HCT116 (cell line): ENCODE data around the gene ALK. TPM values are rescaled to one million over a fixed set of nuclear protein-coding genes. Genes with fewer than 3 reads are reported as not detected.

ENCODE experiments used
- ATAC-seq: fragments of 200-7000 bp; cut with Tn5 transposase; 2 replicates; pipeline ENCODE4 v1.9.1; 2020; ENCODE audit warnings: mild to moderate bottlenecking, moderate library complexity
- BruUV-seq: library from RNA; stranded (reverse); fragments of 400-500 nt; replicated peaks from 2 replicates; lab custom pipeline; 2021; lab: Mats Ljungman, UMichigan
- CTCF ChIA-PET: fragments of 300-600 bp; sonication (Branson Sonifier 250); formaldehyde crosslinking; loops from one replicate; lab custom pipeline; 2021; ENCODE audit warnings: antibody characterized with exemption; lab: Charles Lee
- POLR2A ChIA-PET: fragments of 300-600, 350-600 bp; sonication (Branson Sonifier 250); formaldehyde crosslinking; loops from one replicate; lab custom pipeline; 2021; ENCODE audit warnings: antibody characterized with exemption; lab: Charles Lee
- RAD21 ChIA-PET, 2 experiments: fragments of 300-600 bp; sonication (Branson Sonifier 250); formaldehyde crosslinking; loops; one replicate each; lab custom pipeline; 2023; ENCODE audit warnings: low total read pairs in 2 of 2; ENCODE audit not compliant: uncharacterized antibody in 2 of 2, unreplicated experiment in 2 of 2, low non-redundant PET in 1 of 2; lab: Charles Lee
- DNase-seq: peaks from one replicate; pipeline ENCODE4 v3.0.0-alpha.2; 2010; ENCODE audit warnings: low read depth, low spot score
- H2AFZ ChIP-seq: fragments of 200-600 bp; shearing (Covaris generic), sonication (generic); 2 replicates; pipeline ENCODE4 v1.6.1; 2017; ENCODE audit warnings: low read depth, mixed run types, mixed read lengths, antibody characterized with exemption, low read length; ENCODE audit not compliant: poor library complexity, severe bottlenecking
- H3K27ac ChIP-seq: 2 replicates; pipeline ENCODE4 v1.5.1; 2012; ENCODE audit warnings: low read depth, low read length
- H3K27me3 ChIP-seq: fragments of 200-600 bp; sonication (generic); 2 replicates; pipeline ENCODE4 v1.6.1; 2016; ENCODE audit warnings: mixed run types, low read length, mixed read lengths; ENCODE audit not compliant: insufficient read depth
- H3K36me3 ChIP-seq, 2 experiments: fragments of 200-500 bp in 1 of 2; fragments of 200-600 bp in 1 of 2; sonication (Bioruptor generic) in 1 of 2; sonication (generic) in 1 of 2; 2 replicates each; pipeline versions ENCODE4 v1.5.1 to v1.6.1; 2014 to 2016; ENCODE audit warnings: low read length in 2 of 2, inconsistent platforms in 1 of 2, mixed read lengths in 1 of 2, mixed run types in 1 of 2; ENCODE audit not compliant: insufficient read depth in 2 of 2, control insufficient read depth in 1 of 2
- H3K4me1 ChIP-seq, 2 experiments: fragments of 200-600 bp in 1 of 2; sonication (generic) in 1 of 2; 2 replicates each; pipeline versions ENCODE4 v1.5.1 to v1.6.1; 2012 to 2017; ENCODE audit warnings: low read length in 2 of 2, inconsistent platforms in 1 of 2, mild to moderate bottlenecking in 1 of 2, mixed read lengths in 1 of 2, mixed run types in 1 of 2, moderate library complexity in 1 of 2; ENCODE audit not compliant: insufficient read depth in 2 of 2, control insufficient read depth in 1 of 2
- H3K4me2 ChIP-seq: fragments of 200-600 bp; sonication (generic); 2 replicates; pipeline ENCODE4 v1.6.1; 2017; ENCODE audit warnings: mixed run types, low read length, mixed read lengths
- H3K4me3 ChIP-seq, 2 experiments: fragments of 200-600 bp in 1 of 2; sonication (generic) in 1 of 2; replicated peaks in 1 of 2; 2 replicates each; pipeline ENCODE4 v1.5.1; 2011 to 2016; ENCODE audit warnings: low read length in 2 of 2, control low read depth in 1 of 2, low read depth in 1 of 2, mild to moderate bottlenecking in 1 of 2, mixed read lengths in 1 of 2, mixed run types in 1 of 2
- H3K79me2 ChIP-seq: fragments of 200-600 bp; sonication (generic); 2 replicates; pipeline ENCODE4 v1.6.1; 2017; ENCODE audit warnings: mild to moderate bottlenecking, mixed run types, low read length, moderate library complexity, mixed read lengths; ENCODE audit not compliant: insufficient read depth
- H3K9ac ChIP-seq: fragments of 200-600 bp; sonication (generic); 2 replicates; pipeline ENCODE4 v1.6.1; 2016; ENCODE audit warnings: low read length, mixed read lengths
- H3K9me2 ChIP-seq: fragments of 200-600 bp; sonication (generic), shearing (Covaris generic); 2 replicates; pipeline ENCODE4 v1.6.1; 2017; ENCODE audit warnings: mixed run types, mild to moderate bottlenecking, moderate library complexity; ENCODE audit not compliant: insufficient read depth
- H3K9me3 ChIP-seq, 2 experiments: fragments of 200-500 bp in 1 of 2; fragments of 200-600 bp in 1 of 2; sonication (Bioruptor generic) in 1 of 2; sonication (generic) in 1 of 2; 2 replicates each; pipeline ENCODE4 v1.6.1; 2014 to 2017; ENCODE audit warnings: low read length in 2 of 2, mixed read lengths in 2 of 2, inconsistent platforms in 1 of 2, low read depth in 1 of 2, mild to moderate bottlenecking in 1 of 2, mixed run types in 1 of 2, moderate library complexity in 1 of 2; ENCODE audit not compliant: control insufficient read depth in 1 of 2, insufficient read depth in 1 of 2
- H4K20me1 ChIP-seq: fragments of 200-600 bp; sonication (generic), shearing (Covaris generic); 2 replicates; pipeline ENCODE4 v1.6.1; 2017; ENCODE audit warnings: mixed run types, mild to moderate bottlenecking, moderate library complexity; ENCODE audit not compliant: insufficient read depth
- ATF3 ChIP-seq: IDR thresholded peaks from 2 replicates; pipeline ENCODE4 v1.6.1; 2012
- EGR1 ChIP-seq: IDR thresholded peaks from 2 replicates; pipeline ENCODE4 v1.6.1; 2012; ENCODE audit warnings: low read depth
- ELF1 ChIP-seq: IDR thresholded peaks from 2 replicates; pipeline ENCODE4 v1.6.1; 2012; ENCODE audit warnings: low read depth, borderline replicate concordance
- EZH2 ChIP-seq: fragments of 200-600 bp; sonication (generic); IDR thresholded peaks from 2 replicates; pipeline ENCODE4 v1.6.1; 2017; ENCODE audit warnings: antibody characterized with exemption, mixed run types
- FOSL1 ChIP-seq: IDR thresholded peaks from 2 replicates; pipeline ENCODE4 v1.6.1; 2012; ENCODE audit warnings: low read depth
- POLR2A ChIP-seq: IDR thresholded peaks from 2 replicates; pipeline ENCODE4 v1.7.0; 2011; ENCODE audit warnings: borderline replicate concordance; ENCODE audit not compliant: insufficient read depth, insufficient read length; ENCODE audit errors: extremely low read depth
- REST ChIP-seq: IDR thresholded peaks from 2 replicates; pipeline ENCODE4 v1.6.1; 2012; ENCODE audit warnings: low read depth
- SIN3A ChIP-seq: IDR thresholded peaks from 2 replicates; pipeline ENCODE4 v1.6.1; 2012; ENCODE audit warnings: low read depth
- SP1 ChIP-seq: IDR thresholded peaks from 2 replicates; pipeline ENCODE4 v1.6.1; 2012; ENCODE audit warnings: low read depth
- SRF ChIP-seq: IDR thresholded peaks from 2 replicates; pipeline ENCODE4 v1.6.1; 2012; ENCODE audit warnings: low read depth
- YY1 ChIP-seq: IDR thresholded peaks from 2 replicates; pipeline ENCODE4 v1.6.1; 2011; ENCODE audit warnings: low read length, low read depth, moderate library complexity, mild to moderate bottlenecking; ENCODE audit not compliant: insufficient replicate concordance; ENCODE audit errors: extremely low read depth
- ZBTB33 ChIP-seq: IDR thresholded peaks from 2 replicates; pipeline ENCODE4 v1.6.1; 2011; ENCODE audit warnings: mild to moderate bottlenecking, low read length, moderate library complexity; ENCODE audit not compliant: insufficient replicate concordance; ENCODE audit errors: extremely low read depth
- ZFX ChIP-seq: fragments of 450-650 bp; IDR thresholded peaks from 2 replicates; pipeline ENCODE4 v1.6.1; 2017
- ZNF274 ChIP-seq: fragments of 200-500 bp; sonication (Bioruptor generic); IDR thresholded peaks from 2 replicates; pipeline ENCODE4 v1.6.1; 2014; ENCODE audit warnings: mild to moderate bottlenecking, low read depth, low read length, inconsistent platforms
- intact Hi-C: fragments of 100-400 bp; cut with micrococcal nuclease; formaldehyde crosslinking; loops from 2 replicates; pipeline ENCODE4 v1.10.0; 2022
- total RNA-seq: library from RNA; stranded (reverse); gene quantifications from one replicate; pipeline ENCODE4 v1.2.1, GENCODE V29; 2021; ENCODE audit not compliant: unreplicated experiment
- TF ChIP-seq, protein P1 (sequence below): IDR thresholded peaks from 2 replicates; pipeline ENCODE4 v1.6.1; 2012

ALK gene
- total RNA-seq, 1 experiment from 2014 or later, result not detected

DNA sequence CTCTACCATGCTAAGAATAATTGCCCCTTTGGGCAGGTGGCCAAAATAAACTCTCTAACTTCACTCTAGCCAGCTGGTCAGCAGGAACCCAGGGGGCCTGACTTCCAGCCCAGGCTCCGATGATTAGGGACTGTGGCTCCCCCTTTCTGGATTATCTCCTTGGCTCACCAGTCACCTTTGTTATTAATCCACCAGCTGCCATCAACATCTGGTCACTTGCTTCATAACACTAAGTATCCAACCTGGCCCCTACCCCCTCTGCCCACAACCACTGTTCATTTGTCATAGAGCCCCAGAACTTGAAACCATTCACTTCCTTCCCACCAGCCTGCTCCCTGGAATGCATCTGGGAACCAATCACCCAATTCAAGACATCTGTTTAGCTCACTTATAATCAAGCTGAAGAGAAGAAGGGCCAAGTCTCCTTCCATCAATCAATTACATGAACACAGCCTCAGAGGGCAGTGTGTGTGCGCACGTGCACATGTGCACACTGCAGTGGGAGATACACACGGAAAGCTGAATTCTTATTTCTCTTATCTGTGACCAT is 215.1 kb downstream of the ALK start:
- Histone ChIP-seq H3K27me3 (peaks cover 42% of the 10 kb centered on the region; the same call in 1 of the 2 replicates), H3K4me3 (no peak overlapping the region), H2AFZ (no peak overlapping the region), H3K9me2 (no peaks in the 10 kb centered on the region), H4K20me1 (no peaks in the 10 kb centered on the region), H3K9ac (no peak overlapping the region)
- BruUV-seq, result no TSS peak
- POLR2A ChIA-PET, result no interaction called here
- DNase-seq (no peak), ATAC-seq (no peak)
- TF ChIP-seq, protein P1, sequence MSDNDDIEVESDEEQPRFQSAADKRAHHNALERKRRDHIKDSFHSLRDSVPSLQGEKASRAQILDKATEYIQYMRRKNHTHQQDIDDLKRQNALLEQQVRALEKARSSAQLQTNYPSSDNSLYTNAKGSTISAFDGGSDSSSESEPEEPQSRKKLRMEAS, result no peak
- TF ChIP-seq ELF1 (no peak), SIN3A (no peak), ZBTB33 (no peak), YY1 (no peak), REST (no peak), FOSL1 (no peak), EGR1 (no peak), ZNF274 (no peak), ZFX (no peak), EZH2 (no peak), ATF3 (no peak), SP1 (no peak), POLR2A (no peak), SRF (no peak)
- TF ChIP-seq, all 23 proteins: peak for 0
- Histone ChIP-seq H3K4me2 (no peak overlapping the region), H3K4me1 (no peaks in the 10 kb centered on the region), H3K9me3 (no peaks in the 10 kb centered on the region), H3K79me2 (no peaks in the 10 kb centered on the region), H3K27ac (no peak overlapping the region), H3K36me3 (no peaks in the 10 kb centered on the region)
- intact Hi-C loops, result no loop called here
- ChIA-PET RAD21 (no interaction called here), CTCF (no interaction called here)
